Upper lobe of right lung (tissue), 1 donor: Measurements from ENCODE around the gene CDKAL1. TPM values are rescaled to one million over a fixed set of nuclear protein-coding genes. Genes with fewer than 3 reads are reported as not detected.

Experiments
- ATAC-seq: fragments of 200-7000 bp; cut with Tn5 transposase; one replicate; pipeline ENCODE4 v1.9.1; 2020; ENCODE audit warnings: mild to moderate bottlenecking, moderate library complexity
- DNase-seq: peaks from one replicate; pipeline ENCODE4 v3.0.0-alpha.2; 2020
- H3K27ac ChIP-seq: fragments of 200-600 bp; one replicate; pipeline ENCODE4 v1.8.0; 2022
- H3K27me3 ChIP-seq: fragments of 200-600 bp; one replicate; pipeline ENCODE4 v1.8.0; 2022; ENCODE audit warnings: mild to moderate bottlenecking
- H3K36me3 ChIP-seq: fragments of 200-600 bp; one replicate; pipeline ENCODE4 v1.8.0; 2022
- H3K4me1 ChIP-seq: fragments of 200-600 bp; one replicate; pipeline ENCODE4 v1.8.0; 2022
- H3K4me3 ChIP-seq: fragments of 200-600 bp; one replicate; pipeline ENCODE4 v1.8.0; 2022; ENCODE audit warnings: mild to moderate bottlenecking
- H3K9me3 ChIP-seq: fragments of 200-600 bp; one replicate; pipeline ENCODE4 v1.8.0; 2022
- intact Hi-C: fragments of 100-400 bp; cut with DNase I; formaldehyde crosslinking; loops from one replicate; pipeline ENCODE4 v1.11.0; 2022
- total RNA-seq: library from RNA; stranded (reverse); fragmentation: NEBNext Ultra II Directional; extraction: Animal tissue kit (Norgen Biotek cat#: 25700); gene quantifications from one replicate; pipeline ENCODE4 v1.2.1, GENCODE V29; 2021
- TF ChIP-seq, protein P1 (sequence below): fragments of 200-600 bp; IDR thresholded peaks from one replicate; pipeline ENCODE4 v1.8.0; 2022; ENCODE audit warnings: antibody characterized with exemption
- donor health status: DM: no; HTN: yes; CAD: no; lungs with severe emphysema.

The CDKAL1 gene
- total RNA-seq, 1 donor from 2014 or later, result 16.0 TPM

DNA sequence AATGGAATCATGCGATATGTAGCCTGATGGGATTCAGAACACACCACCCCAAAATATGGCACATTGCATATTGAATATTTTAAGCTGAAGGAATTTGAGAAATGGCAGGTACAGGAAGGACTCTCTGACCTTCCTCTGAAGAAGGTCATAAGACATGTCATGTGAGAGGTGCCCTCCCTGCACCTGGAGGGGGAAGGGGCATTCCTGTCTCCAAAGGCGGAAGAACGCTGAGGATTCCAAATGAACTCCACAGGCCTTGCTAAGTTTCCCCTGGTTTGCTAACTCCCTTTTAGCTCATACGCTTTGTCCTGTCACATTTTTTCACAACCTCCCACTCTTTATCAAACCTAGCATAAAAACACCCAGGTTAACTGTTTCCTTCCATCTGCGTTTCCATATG is 347.8 kb downstream of the CDKAL1 start:
- TF ChIP-seq, protein P1, sequence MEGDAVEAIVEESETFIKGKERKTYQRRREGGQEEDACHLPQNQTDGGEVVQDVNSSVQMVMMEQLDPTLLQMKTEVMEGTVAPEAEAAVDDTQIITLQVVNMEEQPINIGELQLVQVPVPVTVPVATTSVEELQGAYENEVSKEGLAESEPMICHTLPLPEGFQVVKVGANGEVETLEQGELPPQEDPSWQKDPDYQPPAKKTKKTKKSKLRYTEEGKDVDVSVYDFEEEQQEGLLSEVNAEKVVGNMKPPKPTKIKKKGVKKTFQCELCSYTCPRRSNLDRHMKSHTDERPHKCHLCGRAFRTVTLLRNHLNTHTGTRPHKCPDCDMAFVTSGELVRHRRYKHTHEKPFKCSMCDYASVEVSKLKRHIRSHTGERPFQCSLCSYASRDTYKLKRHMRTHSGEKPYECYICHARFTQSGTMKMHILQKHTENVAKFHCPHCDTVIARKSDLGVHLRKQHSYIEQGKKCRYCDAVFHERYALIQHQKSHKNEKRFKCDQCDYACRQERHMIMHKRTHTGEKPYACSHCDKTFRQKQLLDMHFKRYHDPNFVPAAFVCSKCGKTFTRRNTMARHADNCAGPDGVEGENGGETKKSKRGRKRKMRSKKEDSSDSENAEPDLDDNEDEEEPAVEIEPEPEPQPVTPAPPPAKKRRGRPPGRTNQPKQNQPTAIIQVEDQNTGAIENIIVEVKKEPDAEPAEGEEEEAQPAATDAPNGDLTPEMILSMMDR, result no peak
- no peak for ATAC-seq
- intact Hi-C loops, result no loop called here
- H3K27me3 ChIP-seq, result no peaks in the 10 kb centered on the region
- no peak overlapping the region for H3K27ac ChIP-seq
- H3K9me3 ChIP-seq, result no peaks in the 10 kb centered on the region
- H3K36me3 ChIP-seq, result no peaks in the 10 kb centered on the region
- no peak for DNase-seq
- H3K4me1 ChIP-seq, result no peaks in the 10 kb centered on the region
- no peak overlapping the region for H3K4me3 ChIP-seq

DNA sequence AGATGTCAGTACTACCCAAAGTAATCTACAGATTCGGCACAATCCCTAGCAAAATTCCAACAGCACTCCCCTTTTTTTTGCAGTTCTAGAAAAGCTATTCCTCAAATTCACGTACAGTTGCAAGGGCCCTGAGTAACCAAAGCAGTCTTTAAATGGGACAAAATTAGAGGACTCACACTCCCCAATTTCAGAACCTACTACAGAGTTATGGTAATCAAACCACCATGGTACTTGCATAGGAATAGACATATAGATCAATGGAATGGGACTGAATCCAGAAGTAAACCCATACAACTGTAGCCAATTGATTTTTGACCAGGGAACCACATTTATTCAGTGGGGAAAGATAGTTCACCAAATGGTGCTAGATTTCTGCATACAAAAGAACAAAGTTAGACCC is 350.8 kb downstream of the CDKAL1 start:
- Histone ChIP-seq H3K4me3 (no peak overlapping the region), H3K9me3 (no peaks in the 10 kb centered on the region), H3K36me3 (no peaks in the 10 kb centered on the region), H3K27me3 (no peaks in the 10 kb centered on the region), H3K4me1 (no peaks in the 10 kb centered on the region), H3K27ac (no peak overlapping the region)
- no peak for ATAC-seq
- TF ChIP-seq, protein P1, result no peak
- intact Hi-C loops, result no loop called here
- no peak for DNase-seq

DNA sequence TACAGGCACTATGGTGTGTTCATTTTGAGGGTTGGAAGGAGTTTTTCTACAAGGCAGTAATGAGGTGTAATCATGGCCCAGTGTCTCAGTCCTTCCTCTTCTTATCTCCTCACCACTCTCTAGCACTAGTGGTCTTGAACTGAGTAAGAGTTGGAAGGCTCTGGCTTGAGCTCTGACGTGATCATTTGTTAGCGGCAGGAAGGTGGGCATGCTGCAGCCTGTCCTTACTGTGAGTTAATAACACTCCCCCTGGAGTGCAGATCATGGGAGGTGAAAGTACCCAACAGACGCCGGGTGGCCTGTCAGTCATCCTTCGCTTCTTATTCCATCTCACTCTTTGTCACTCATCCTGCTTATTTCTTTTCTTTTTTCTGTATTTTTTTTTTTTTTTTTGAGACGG is 356.9 kb downstream of the CDKAL1 start:
- Histone ChIP-seq H3K36me3 (no peaks in the 10 kb centered on the region), H3K4me3 (no peak overlapping the region), H3K27ac (no peak overlapping the region), H3K27me3 (no peaks in the 10 kb centered on the region), H3K4me1 (no peaks in the 10 kb centered on the region), H3K9me3 (no peaks in the 10 kb centered on the region)
- intact Hi-C loops, result no loop called here
- ATAC-seq, result no peak
- TF ChIP-seq, protein P1, result no peak
- DNase-seq, result no peak

DNA sequence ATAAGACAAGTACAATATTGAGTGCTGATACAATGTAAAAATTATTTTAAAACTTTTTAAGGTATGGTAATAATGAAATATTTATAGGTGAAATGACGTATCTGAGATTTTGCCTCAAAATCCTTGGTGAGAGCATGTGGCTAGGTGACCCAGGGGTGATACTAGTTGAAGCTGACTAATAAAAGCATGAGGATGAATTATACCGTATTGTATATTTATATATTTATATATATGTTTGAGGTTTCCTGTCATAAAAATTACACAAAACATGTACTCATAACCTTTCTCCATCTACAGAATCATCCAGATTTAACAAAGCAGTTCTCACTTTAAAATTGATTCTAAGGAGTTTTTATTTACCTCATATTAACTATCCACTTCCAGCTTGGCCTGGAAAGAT is 358.1 kb downstream of the CDKAL1 start:
- TF ChIP-seq, protein P1, result no peak
- intact Hi-C loops, result no loop called here

DNA sequence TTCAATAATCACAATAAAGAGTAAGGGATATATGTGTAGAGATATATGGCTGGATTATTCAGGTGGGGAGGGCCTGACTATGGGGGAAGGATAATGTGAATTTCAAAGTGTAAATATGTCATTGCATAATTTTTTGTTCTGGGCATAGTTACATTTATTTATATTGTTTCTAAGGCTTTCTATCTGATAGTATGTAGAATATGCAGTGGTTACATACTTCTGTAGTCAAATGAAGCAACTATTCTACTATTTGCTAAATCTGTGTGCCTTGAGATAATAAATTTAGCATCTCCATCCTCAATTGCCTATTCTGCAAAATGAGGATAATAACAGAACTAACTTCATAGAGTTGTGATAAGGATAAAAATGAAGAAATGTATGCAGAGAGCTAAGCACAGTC is 359.2 kb downstream of the CDKAL1 start:
- H3K9me3 ChIP-seq, result no peaks in the 10 kb centered on the region
- ATAC-seq (no peak), DNase-seq (no peak)
- TF ChIP-seq, protein P1, result no peak
- H3K4me1 ChIP-seq, result no peaks in the 10 kb centered on the region
- intact Hi-C loops, result no loop called here
- H3K4me3 ChIP-seq, result no peak overlapping the region
- no peaks in the 10 kb centered on the region for H3K27me3 ChIP-seq
- H3K27ac ChIP-seq, result no peak overlapping the region
- H3K36me3 ChIP-seq, result no peaks in the 10 kb centered on the region

More for the DNA sequence above, 358.1 kb downstream of the CDKAL1 start:
- DNase-seq (no peak), ATAC-seq (no peak)
- Histone ChIP-seq H3K27ac (no peak overlapping the region), H3K9me3 (no peaks in the 10 kb centered on the region), H3K4me1 (no peaks in the 10 kb centered on the region), H3K36me3 (no peaks in the 10 kb centered on the region), H3K4me3 (no peak overlapping the region), H3K27me3 (no peaks in the 10 kb centered on the region)
